GM23338 (cell line): ENCODE data around the gene PANX3.

Experiments used
- CREB1 ChIP-seq: fragments of 250-450 bp; sonication (Bioruptor Pico); IDR thresholded peaks from 2 replicates; pipeline ENCODE4 v1.5.0; 2020; ENCODE audit warnings: low read depth, mild to moderate bottlenecking, moderate library complexity
- EZH2 ChIP-seq: fragments of 200-600 bp; sonication (generic); IDR thresholded peaks from one replicate; pipeline ENCODE4 v1.8.0; 2017; ENCODE audit warnings: antibody characterized with exemption, mild to moderate bottlenecking, low read depth; ENCODE audit not compliant: unreplicated experiment
- EZH2phosphoT487 ChIP-seq: fragments of 200-600 bp; sonication (generic); IDR thresholded peaks from one replicate; pipeline ENCODE4 v1.8.1; 2018; ENCODE audit warnings: antibody characterized with exemption; ENCODE audit not compliant: unreplicated experiment
- JUNB ChIP-seq: IDR thresholded peaks from one replicate; pipeline ENCODE4 v1.6.1; 2016; ENCODE audit warnings: antibody characterized with exemption; ENCODE audit not compliant: unreplicated experiment
- NANOG ChIP-seq: IDR thresholded peaks from 2 replicates; pipeline ENCODE4 v1.6.1; 2016; ENCODE audit warnings: antibody characterized with exemption, borderline replicate concordance
- POLR2AphosphoS5 ChIP-seq: IDR thresholded peaks from 2 replicates; pipeline ENCODE4 v1.6.1; 2016; ENCODE audit warnings: antibody characterized with exemption, low read depth
- STAT1 ChIP-seq: IDR thresholded peaks from one replicate; pipeline ENCODE4 v1.6.1; 2016; ENCODE audit warnings: antibody characterized with exemption; ENCODE audit not compliant: unreplicated experiment
- ZNF114 ChIP-seq: fragments of 250-450 bp; sonication (Bioruptor Pico); IDR thresholded peaks from 2 replicates; pipeline ENCODE4 v1.5.0; 2020; ENCODE audit warnings: mild to moderate bottlenecking, moderate library complexity
- ZNF331 ChIP-seq: fragments of 250-450 bp; sonication (Bioruptor Pico); IDR thresholded peaks from 2 replicates; pipeline ENCODE4 v1.5.0; 2020; ENCODE audit warnings: low read depth, mild to moderate bottlenecking, moderate library complexity
- TF ChIP-seq, protein P1 (sequence below): IDR thresholded peaks from one replicate; pipeline ENCODE4 v1.6.1; 2018; ENCODE audit warnings: antibody characterized with exemption; ENCODE audit not compliant: unreplicated experiment
- TF ChIP-seq, protein P2 (sequence below), 2 experiments: fragments of 200-600 bp in 1 of 2; sonication (generic) in 1 of 2; conservative IDR thresholded peaks; 2 replicates each; pipeline versions ENCODE4 v1.5.1 to v1.6.1; 2016 to 2017; ENCODE audit warnings: antibody characterized with exemption in 2 of 2, low read depth in 2 of 2, mild to moderate bottlenecking in 2 of 2, moderate library complexity in 1 of 2
- TF ChIP-seq, protein P3 (sequence below): IDR thresholded peaks from 2 replicates; pipeline ENCODE4 v1.6.1; 2016; ENCODE audit warnings: antibody characterized with exemption
- TF ChIP-seq, protein P4 (sequence below): fragments of 250-450 bp; sonication (Bioruptor Pico); IDR thresholded peaks from 2 replicates; pipeline ENCODE4 v1.5.0; 2020; ENCODE audit warnings: mild to moderate bottlenecking, moderate library complexity

- TF ChIP-seq POLR2AphosphoS5, result no peak
- TF ChIP-seq, protein P1, sequence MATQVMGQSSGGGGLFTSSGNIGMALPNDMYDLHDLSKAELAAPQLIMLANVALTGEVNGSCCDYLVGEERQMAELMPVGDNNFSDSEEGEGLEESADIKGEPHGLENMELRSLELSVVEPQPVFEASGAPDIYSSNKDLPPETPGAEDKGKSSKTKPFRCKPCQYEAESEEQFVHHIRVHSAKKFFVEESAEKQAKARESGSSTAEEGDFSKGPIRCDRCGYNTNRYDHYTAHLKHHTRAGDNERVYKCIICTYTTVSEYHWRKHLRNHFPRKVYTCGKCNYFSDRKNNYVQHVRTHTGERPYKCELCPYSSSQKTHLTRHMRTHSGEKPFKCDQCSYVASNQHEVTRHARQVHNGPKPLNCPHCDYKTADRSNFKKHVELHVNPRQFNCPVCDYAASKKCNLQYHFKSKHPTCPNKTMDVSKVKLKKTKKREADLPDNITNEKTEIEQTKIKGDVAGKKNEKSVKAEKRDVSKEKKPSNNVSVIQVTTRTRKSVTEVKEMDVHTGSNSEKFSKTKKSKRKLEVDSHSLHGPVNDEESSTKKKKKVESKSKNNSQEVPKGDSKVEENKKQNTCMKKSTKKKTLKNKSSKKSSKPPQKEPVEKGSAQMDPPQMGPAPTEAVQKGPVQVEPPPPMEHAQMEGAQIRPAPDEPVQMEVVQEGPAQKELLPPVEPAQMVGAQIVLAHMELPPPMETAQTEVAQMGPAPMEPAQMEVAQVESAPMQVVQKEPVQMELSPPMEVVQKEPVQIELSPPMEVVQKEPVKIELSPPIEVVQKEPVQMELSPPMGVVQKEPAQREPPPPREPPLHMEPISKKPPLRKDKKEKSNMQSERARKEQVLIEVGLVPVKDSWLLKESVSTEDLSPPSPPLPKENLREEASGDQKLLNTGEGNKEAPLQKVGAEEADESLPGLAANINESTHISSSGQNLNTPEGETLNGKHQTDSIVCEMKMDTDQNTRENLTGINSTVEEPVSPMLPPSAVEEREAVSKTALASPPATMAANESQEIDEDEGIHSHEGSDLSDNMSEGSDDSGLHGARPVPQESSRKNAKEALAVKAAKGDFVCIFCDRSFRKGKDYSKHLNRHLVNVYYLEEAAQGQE, result no peak
- TF ChIP-seq, protein P2, sequence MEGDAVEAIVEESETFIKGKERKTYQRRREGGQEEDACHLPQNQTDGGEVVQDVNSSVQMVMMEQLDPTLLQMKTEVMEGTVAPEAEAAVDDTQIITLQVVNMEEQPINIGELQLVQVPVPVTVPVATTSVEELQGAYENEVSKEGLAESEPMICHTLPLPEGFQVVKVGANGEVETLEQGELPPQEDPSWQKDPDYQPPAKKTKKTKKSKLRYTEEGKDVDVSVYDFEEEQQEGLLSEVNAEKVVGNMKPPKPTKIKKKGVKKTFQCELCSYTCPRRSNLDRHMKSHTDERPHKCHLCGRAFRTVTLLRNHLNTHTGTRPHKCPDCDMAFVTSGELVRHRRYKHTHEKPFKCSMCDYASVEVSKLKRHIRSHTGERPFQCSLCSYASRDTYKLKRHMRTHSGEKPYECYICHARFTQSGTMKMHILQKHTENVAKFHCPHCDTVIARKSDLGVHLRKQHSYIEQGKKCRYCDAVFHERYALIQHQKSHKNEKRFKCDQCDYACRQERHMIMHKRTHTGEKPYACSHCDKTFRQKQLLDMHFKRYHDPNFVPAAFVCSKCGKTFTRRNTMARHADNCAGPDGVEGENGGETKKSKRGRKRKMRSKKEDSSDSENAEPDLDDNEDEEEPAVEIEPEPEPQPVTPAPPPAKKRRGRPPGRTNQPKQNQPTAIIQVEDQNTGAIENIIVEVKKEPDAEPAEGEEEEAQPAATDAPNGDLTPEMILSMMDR (conservative IDR thresholded peaks at IDR 0.05; ENCODE audit: low read depth in 2 of 2), result no peak
- TF ChIP-seq, protein P3, sequence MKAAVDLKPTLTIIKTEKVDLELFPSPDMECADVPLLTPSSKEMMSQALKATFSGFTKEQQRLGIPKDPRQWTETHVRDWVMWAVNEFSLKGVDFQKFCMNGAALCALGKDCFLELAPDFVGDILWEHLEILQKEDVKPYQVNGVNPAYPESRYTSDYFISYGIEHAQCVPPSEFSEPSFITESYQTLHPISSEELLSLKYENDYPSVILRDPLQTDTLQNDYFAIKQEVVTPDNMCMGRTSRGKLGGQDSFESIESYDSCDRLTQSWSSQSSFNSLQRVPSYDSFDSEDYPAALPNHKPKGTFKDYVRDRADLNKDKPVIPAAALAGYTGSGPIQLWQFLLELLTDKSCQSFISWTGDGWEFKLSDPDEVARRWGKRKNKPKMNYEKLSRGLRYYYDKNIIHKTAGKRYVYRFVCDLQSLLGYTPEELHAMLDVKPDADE, result no peak
- TF ChIP-seq EZH2, result no peak
- TF ChIP-seq EZH2phosphoT487, result no peak
- no peak for TF ChIP-seq CREB1 (CRISPR knock-in tag)
- no peak for TF ChIP-seq JUNB
- TF ChIP-seq, protein P4, sequence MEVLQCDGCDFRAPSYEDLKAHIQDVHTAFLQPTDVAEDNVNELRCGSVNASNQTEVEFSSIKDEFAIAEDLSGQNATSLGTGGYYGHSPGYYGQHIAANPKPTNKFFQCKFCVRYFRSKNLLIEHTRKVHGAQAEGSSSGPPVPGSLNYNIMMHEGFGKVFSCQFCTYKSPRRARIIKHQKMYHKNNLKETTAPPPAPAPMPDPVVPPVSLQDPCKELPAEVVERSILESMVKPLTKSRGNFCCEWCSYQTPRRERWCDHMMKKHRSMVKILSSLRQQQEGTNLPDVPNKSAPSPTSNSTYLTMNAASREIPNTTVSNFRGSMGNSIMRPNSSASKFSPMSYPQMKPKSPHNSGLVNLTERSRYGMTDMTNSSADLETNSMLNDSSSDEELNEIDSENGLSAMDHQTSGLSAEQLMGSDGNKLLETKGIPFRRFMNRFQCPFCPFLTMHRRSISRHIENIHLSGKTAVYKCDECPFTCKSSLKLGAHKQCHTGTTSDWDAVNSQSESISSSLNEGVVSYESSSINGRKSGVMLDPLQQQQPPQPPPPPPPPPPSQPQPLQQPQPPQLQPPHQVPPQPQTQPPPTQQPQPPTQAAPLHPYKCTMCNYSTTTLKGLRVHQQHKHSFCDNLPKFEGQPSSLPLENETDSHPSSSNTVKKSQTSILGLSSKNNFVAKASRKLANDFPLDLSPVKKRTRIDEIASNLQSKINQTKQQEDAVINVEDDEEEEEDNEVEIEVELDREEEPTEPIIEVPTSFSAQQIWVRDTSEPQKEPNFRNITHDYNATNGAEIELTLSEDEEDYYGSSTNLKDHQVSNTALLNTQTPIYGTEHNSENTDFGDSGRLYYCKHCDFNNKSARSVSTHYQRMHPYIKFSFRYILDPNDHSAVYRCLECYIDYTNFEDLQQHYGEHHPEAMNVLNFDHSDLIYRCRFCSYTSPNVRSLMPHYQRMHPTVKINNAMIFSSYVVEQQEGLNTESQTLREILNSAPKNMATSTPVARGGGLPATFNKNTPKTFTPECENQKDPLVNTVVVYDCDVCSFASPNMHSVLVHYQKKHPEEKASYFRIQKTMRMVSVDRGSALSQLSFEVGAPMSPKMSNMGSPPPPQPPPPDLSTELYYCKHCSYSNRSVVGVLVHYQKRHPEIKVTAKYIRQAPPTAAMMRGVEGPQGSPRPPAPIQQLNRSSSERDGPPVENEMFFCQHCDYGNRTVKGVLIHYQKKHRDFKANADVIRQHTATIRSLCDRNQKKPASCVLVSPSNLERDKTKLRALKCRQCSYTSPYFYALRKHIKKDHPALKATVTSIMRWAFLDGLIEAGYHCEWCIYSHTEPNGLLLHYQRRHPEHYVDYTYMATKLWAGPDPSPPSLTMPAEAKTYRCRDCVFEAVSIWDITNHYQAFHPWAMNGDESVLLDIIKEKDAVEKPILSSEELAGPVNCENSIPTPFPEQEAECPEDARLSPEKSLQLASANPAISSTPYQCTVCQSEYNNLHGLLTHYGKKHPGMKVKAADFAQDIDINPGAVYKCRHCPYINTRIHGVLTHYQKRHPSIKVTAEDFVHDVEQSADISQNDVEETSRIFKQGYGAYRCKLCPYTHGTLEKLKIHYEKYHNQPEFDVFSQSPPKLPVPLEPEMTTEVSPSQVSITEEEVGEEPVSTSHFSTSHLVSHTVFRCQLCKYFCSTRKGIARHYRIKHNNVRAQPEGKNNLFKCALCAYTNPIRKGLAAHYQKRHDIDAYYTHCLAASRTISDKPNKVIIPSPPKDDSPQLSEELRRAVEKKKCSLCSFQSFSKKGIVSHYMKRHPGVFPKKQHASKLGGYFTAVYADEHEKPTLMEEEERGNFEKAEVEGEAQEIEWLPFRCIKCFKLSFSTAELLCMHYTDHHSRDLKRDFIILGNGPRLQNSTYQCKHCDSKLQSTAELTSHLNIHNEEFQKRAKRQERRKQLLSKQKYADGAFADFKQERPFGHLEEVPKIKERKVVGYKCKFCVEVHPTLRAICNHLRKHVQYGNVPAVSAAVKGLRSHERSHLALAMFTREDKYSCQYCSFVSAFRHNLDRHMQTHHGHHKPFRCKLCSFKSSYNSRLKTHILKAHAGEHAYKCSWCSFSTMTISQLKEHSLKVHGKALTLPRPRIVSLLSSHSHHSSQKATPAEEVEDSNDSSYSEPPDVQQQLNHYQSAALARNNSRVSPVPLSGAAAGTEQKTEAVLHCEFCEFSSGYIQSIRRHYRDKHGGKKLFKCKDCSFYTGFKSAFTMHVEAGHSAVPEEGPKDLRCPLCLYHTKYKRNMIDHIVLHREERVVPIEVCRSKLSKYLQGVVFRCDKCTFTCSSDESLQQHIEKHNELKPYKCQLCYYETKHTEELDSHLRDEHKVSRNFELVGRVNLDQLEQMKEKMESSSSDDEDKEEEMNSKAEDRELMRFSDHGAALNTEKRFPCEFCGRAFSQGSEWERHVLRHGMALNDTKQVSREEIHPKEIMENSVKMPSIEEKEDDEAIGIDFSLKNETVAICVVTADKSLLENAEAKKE, result no peak
- no peak for TF ChIP-seq ZNF114 (CRISPR knock-in tag)
- TF ChIP-seq NANOG, result no peak
- TF ChIP-seq ZNF331 (CRISPR knock-in tag), result no peak
- TF ChIP-seq STAT1, result no peak
Measured at GRCh38 chr11:124656774-124657630, 45.8 kb downstream of the PANX3 start.
